Inferior parietal cortex (tissue), 1 donor: ENCODE results near the gene SUCLG2.
"Not testable (repeated sequence)": the region's sequence is repeated elsewhere in the genome, so short reads cannot be mapped to it uniquely, and the experiment has no call there.

Experiments used
- DNase-seq: peaks from one replicate; pipeline ENCODE4 v3.0.0-alpha.2; 2016; ENCODE audit errors: extremely low spot score

SUCLG2 gene

GRCh38 chr3:67561266-67561665, 93.1 kb downstream of the SUCLG2 start:
- DNase-seq: no peak

- no peak for DNase-seq
Measured at GRCh38 chr3:67559029-67559605, 95.3 kb downstream of the SUCLG2 start.

DNA sequence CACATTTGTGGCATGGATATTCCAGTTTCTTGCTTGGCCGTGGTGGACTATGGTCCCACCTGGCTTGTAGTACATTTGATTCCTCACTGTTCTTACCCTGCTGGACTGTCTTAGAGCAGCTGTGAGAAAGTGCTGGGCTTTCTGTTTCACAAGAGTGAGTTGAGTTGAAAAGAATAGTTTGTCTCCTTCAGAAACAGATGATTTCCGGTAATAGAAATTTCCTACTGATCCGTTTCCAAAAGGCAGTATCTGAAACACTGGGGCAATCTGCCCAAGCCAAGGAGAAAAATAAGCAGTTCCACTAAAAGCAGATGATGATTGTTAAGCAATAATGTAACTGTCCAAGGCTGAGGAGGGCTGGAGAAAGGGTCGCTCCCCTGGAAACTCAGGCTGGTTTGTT, 96.0 kb downstream of the SUCLG2 start:
- DNase-seq: no peak

GRCh38 chr3:67557848-67558355, 96.5 kb downstream of the SUCLG2 start:
- no peak for DNase-seq

GRCh38 chr3:67551361-67552016, 102.9 kb downstream of the SUCLG2 start:
- DNase-seq: no peak

- DNase-seq: no peak
Measured at GRCh38 chr3:67550541-67550940, 103.9 kb downstream of the SUCLG2 start.

GRCh38 chr3:67542502-67543250, 111.7 kb downstream of the SUCLG2 start:
- DNase-seq: not testable (repeated sequence)

GRCh38 chr3:67540198-67540894, 114.1 kb downstream of the SUCLG2 start:
- no peak for DNase-seq

DNA sequence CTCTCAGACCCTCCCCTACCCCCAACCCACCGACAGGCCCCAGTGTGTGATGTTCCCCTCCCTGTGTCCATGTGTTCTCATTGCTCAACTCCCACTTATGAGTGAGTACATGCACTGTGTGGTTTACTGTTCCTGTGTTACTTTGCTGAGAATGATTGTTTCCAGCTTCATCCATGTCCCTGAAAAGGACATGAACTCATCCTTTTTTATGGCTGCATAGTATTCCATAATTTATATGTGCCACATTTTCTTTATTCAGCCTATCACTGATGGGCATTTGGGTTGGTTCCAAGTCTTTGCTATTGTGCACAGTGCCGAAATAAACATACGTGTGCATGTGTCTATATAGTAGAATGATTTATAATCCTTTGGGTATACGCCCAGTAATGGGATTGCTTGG, 117.2 kb downstream of the SUCLG2 start:
- DNase-seq: not testable (repeated sequence)

DNA sequence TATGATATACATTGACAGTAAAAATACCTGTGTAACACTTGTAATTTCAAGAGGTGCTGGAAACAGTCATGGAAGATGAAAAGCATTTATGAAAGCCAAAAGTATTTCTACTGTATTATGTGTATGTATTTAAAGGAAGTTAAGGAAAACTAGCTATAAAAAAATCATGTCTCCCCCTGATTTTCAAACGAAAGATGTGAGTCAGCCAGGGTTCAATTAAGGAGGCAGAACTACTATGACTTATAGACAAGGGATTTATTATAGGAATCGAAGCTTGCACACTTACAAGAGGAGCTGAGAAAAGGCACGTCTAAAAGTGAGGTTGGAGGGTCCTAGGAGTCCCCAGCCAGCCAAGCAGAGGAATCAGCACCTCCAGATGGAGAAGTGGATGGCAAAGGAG, 119.4 kb downstream of the SUCLG2 start:
- DNase-seq: no peak

GRCh38 chr3:67534594-67534993, 119.8 kb downstream of the SUCLG2 start:
- DNase-seq: no peak

DNA sequence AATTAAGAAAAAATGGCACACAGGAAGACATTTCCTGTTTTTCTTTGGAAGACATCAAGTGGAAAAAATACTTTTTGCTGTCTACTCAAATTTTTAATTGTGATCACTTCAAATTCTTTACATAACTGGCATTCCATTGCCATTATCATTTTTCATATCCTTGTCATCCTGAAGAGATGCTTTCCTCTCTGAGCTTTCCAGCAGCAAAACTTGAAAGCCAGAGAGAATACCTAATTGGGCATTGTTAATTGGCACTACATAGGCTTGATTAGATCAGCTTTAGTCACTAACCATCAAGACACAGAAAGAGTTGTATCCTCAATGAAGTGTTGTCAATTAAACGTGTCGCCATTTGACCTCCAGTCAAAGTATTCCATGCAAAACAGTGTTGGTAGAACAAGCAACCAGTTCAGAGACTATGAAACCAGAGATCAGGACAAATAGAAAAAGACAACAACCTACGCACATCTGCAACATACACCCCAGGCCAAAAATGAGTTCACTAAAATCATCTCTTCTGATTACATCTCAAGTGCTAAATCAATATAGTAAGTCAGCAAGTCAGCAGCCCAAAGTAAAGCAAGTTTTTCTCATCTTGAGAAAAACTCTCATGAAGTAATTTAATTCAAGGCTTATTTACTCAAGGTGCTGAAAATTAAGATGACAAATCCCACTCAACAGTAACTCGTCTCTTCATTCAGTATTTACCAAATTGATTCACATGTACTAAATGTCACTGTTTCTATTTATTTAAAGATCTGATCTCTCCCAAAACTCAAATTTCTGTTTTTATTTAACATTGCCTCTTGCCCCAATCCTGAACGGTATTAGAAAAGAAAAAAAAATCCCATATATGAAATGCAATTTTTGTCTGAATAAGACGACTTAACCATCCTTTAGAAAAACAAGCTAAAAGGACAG, 123.0 kb downstream of the SUCLG2 start:
- no peak for DNase-seq

DNA sequence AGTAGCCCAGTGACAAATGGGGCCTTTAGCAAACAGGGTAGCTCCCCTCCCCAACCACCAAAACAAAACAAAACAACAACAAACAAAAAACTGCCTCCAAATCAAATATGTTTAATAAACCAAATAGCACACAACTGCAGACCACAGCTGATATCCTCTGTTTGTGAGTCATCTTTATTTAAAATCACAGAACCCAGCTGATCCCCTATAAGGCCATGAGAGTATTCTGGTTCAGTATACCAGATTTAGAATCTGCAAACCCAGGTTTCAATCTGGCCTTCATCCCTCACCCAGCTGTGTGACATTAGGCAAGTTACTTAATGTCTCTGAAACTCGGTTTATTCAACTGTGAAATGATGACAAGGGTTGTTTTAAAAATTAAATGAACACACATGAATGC, 124.5 kb downstream of the SUCLG2 start:
- no peak for DNase-seq

DNA sequence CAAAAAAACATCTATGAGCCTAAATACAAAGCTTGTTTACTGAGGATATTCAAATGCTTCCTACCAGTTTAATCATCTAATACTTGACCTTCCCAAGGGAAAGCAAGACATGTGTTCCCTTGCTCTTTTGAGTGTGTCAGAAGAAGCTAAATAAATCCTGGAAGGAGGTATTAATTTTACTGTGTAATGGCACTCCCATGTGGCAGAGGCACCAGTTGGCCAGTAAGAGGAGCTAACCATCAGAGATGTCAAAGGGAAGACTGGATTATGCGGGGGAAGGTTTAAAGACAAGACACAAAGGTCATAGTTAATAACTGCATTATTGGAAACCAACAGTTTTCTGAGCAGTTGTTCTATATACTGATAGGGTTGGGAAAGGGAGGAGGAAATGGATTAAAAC, 125.1 kb downstream of the SUCLG2 start:
- no peak for DNase-seq

GRCh38 chr3:67526246-67526645, 128.2 kb downstream of the SUCLG2 start:
- DNase-seq: no peak

- DNase-seq: no peak
Measured at GRCh38 chr3:67524046-67524445, 130.4 kb downstream of the SUCLG2 start.

DNA sequence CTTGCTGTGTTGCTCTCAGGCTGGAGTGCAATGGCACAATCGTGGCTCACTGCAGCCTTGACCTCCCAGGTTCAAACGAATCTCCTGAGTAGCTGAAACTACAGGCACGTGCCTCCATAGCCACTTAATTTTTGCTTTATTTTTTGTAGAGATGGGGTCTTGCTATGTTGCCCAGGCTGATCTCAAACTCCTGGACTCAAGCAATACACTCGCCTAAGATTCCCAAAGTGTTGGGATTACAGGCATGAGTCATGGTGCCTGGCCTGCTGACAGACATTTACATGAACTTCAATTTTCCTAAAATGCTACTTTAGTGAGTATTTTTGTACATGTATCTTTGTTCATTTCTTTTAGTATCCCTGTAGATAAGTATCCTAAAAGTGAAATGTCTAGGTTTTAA, 132.3 kb downstream of the SUCLG2 start:
- DNase-seq: no peak

DNA sequence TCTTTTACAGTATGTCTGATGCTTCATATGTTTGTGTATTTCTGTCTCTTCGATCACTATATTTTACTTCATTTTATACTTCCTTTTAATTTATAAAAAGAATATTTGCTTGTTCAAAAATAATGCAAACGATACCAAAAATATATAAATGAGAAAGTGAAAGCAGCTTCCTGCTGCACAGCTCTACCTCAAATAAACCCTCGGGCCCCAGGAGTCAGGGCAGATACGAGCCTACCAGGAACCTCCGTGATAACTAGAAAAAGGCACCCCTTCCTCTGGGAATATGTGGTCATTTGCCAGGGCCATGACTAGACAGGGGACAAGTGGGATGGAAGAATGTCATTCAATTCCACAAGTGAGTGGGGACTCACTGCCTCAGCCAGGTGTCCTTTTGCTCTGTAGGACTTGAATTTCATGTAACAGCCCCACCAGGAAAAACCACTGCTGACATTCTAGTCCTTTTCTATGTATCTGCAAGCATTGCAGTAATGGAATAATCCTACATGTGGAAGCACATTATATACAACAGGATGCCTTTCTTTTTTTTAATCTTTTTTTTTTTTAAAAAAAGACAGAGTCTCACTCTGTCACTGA, 133.3 kb downstream of the SUCLG2 start:
- no peak for DNase-seq

DNA sequence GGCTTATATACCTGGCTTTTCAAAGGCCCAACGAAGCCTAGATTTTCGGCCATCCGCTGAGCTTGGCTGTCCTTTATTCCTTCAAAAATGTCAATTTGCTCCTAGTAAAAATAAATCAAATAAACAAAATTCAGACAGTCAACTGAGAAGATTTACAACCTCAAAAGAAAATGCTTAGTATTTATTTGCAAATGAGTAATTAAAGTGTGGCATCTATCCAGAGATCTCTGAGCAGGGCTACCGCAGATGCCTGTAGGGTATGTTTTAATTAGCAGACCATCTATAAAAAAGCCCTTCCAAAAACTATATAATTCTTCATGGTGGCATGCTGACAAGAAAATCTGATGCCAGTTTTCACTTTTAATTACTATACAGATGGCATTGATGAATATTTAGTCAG, 136.2 kb downstream of the SUCLG2 start:
- DNase-seq: no peak

GRCh38 chr3:67517781-67518180, 136.6 kb downstream of the SUCLG2 start:
- no peak for DNase-seq

GRCh38 chr3:67516496-67516895, 137.9 kb downstream of the SUCLG2 start:
- DNase-seq: no peak
